ENCODE results near the gene HSP90AA1. TPM values are rescaled to one million over a fixed set of nuclear protein-coding genes. Genes with fewer than 3 reads are reported as not detected.

The HSP90AA1 gene
- total and polyA plus RNA-seq, 2 experiments from 2014 or later: 1,401 to 2,107 TPM

DNA sequence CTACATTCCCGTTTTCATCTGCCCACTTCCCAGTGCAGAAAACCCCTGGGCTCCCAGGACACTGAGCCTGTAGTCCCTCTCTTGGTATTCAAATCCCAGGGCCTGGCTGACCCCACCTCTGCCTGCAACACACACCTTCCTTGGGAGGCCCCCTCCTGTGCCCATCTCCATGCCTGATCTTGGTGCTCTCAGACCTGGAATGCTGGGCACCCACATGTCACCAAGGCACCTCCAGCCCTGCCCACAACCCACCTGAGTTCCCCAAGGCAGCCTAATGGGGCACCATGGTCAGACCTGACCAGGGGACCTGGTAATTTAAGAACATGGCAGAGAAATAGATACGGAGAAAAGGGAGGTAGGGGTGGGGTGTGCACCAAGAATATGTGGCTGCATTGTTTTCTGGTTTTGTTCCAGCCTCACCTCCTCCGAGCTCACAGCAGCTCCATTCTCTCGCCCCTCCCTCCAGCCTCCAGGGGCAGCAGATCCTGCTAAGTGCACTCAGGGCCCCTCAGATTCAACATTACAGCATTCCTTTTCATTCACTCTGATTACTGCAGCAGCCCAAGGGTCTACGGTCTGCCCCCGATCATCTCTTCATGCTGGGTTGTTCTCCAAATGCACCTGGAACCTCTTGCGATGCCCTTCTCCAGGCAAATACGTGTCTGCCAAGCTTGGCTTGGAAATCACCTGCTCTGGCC, 9.2 kb upstream of the HSP90AA1 start (continued):
- TF ChIP-seq, protein P1, sequence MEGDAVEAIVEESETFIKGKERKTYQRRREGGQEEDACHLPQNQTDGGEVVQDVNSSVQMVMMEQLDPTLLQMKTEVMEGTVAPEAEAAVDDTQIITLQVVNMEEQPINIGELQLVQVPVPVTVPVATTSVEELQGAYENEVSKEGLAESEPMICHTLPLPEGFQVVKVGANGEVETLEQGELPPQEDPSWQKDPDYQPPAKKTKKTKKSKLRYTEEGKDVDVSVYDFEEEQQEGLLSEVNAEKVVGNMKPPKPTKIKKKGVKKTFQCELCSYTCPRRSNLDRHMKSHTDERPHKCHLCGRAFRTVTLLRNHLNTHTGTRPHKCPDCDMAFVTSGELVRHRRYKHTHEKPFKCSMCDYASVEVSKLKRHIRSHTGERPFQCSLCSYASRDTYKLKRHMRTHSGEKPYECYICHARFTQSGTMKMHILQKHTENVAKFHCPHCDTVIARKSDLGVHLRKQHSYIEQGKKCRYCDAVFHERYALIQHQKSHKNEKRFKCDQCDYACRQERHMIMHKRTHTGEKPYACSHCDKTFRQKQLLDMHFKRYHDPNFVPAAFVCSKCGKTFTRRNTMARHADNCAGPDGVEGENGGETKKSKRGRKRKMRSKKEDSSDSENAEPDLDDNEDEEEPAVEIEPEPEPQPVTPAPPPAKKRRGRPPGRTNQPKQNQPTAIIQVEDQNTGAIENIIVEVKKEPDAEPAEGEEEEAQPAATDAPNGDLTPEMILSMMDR (conservative IDR thresholded peaks at IDR 0.05; ENCODE audit: low read depth in 2 of 2): peak in 1 of 2 experiments; percentile 11; a peak in 1 of 4 replicates

DNA sequence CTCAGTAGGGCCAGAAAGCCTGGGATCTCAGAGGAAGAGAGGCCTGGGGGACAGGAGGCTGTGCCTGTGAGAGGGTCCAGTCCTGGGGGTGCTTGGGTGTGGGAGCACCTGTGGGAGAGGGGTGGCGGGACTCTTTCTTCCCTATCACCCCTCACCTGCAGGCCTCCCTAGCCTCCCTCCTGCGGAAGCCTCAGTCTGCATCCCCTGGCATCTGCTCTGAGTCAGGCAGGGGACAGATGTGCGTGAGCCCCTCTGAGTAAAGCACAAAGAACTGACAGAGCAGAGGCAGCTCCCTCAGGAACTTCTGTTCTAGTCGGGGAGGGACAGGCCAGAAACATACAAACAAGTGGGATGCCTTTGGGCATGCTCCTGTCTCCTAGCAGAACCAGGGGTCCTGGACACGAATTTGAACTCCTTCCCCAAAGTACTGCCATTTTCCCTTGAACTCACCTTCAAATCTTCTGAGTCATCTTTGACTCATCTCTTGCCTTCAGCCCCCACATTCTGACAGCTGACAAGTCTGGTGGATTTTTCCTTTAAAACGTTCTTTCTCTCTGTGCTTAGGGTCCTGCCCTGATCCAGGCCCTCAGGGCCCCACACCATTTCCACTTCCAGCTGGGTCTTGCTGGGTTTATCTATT, 8.5 kb upstream of the HSP90AA1 start:
- ATAC-seq (no peak), DNase-seq (ENCODE audit: low spot score) (no peak)
- no peaks in the 10 kb centered on the region for H3K9me2 ChIP-seq (ENCODE audit: insufficient read depth)
- no peaks in the 10 kb centered on the region for H3K79me2 ChIP-seq (replicated peaks; ENCODE audit: insufficient read depth)
- Mint-ChIP-seq H3K36me3 (ENCODE audit: low read depth) (no peaks in the 10 kb centered on the region), H3K9me3 (no peaks in the 10 kb centered on the region), H3K4me1 (peaks cover 27% of the 10 kb centered on the region), H3K27ac (no peak overlapping the region), H3K4me3 (no peak overlapping the region), H3K27me3 (ENCODE audit: insufficient read depth, low read depth, poor library complexity) (peaks cover 17% of the 10 kb centered on the region)
- no peaks in the 10 kb centered on the region; the same call in 1 of the 2 replicates for H3F3A ChIP-seq (replicated peaks; ENCODE audit: low read depth)
- H3K4me1 ChIP-seq (ENCODE audit: insufficient read depth): peaks cover 9% of the 10 kb centered on the region
- H4K20me1 ChIP-seq (replicated peaks; ENCODE audit: insufficient read depth): no peaks in the 10 kb centered on the region
- no peak overlapping the region for H3K4me3 ChIP-seq
- no peaks in the 10 kb centered on the region for H3K36me3 ChIP-seq (ENCODE audit: insufficient read depth)
- peak overlapping the region; percentile 78 for H2AFZ ChIP-seq
- H3K27me3 ChIP-seq (ENCODE audit: insufficient read depth): no peaks in the 10 kb centered on the region
- H3K4me2 ChIP-seq: no peak overlapping the region
- no peak overlapping the region for H3K27ac ChIP-seq (ENCODE audit: low read depth)
- no peak for TF ChIP-seq EZH2 (IDR thresholded peaks at IDR 0.05; ENCODE audit: low read depth, unreplicated experiment)
- TF ChIP-seq EZH2phosphoT487 (IDR thresholded peaks at IDR 0.05; ENCODE audit: unreplicated experiment): no peak
- TF ChIP-seq, protein P2, sequence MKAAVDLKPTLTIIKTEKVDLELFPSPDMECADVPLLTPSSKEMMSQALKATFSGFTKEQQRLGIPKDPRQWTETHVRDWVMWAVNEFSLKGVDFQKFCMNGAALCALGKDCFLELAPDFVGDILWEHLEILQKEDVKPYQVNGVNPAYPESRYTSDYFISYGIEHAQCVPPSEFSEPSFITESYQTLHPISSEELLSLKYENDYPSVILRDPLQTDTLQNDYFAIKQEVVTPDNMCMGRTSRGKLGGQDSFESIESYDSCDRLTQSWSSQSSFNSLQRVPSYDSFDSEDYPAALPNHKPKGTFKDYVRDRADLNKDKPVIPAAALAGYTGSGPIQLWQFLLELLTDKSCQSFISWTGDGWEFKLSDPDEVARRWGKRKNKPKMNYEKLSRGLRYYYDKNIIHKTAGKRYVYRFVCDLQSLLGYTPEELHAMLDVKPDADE (IDR thresholded peaks at IDR 0.05): no peak
- TF ChIP-seq JUNB (IDR thresholded peaks at IDR 0.05; ENCODE audit: unreplicated experiment): no peak
- TF ChIP-seq POLR2AphosphoS5 (IDR thresholded peaks at IDR 0.05; ENCODE audit: low read depth): no peak
- no peak for TF ChIP-seq STAT1 (IDR thresholded peaks at IDR 0.05; ENCODE audit: unreplicated experiment)
- TF ChIP-seq, protein P1 (conservative IDR thresholded peaks at IDR 0.05; ENCODE audit: low read depth in 2 of 2): no peak
- TF ChIP-seq, protein P3, sequence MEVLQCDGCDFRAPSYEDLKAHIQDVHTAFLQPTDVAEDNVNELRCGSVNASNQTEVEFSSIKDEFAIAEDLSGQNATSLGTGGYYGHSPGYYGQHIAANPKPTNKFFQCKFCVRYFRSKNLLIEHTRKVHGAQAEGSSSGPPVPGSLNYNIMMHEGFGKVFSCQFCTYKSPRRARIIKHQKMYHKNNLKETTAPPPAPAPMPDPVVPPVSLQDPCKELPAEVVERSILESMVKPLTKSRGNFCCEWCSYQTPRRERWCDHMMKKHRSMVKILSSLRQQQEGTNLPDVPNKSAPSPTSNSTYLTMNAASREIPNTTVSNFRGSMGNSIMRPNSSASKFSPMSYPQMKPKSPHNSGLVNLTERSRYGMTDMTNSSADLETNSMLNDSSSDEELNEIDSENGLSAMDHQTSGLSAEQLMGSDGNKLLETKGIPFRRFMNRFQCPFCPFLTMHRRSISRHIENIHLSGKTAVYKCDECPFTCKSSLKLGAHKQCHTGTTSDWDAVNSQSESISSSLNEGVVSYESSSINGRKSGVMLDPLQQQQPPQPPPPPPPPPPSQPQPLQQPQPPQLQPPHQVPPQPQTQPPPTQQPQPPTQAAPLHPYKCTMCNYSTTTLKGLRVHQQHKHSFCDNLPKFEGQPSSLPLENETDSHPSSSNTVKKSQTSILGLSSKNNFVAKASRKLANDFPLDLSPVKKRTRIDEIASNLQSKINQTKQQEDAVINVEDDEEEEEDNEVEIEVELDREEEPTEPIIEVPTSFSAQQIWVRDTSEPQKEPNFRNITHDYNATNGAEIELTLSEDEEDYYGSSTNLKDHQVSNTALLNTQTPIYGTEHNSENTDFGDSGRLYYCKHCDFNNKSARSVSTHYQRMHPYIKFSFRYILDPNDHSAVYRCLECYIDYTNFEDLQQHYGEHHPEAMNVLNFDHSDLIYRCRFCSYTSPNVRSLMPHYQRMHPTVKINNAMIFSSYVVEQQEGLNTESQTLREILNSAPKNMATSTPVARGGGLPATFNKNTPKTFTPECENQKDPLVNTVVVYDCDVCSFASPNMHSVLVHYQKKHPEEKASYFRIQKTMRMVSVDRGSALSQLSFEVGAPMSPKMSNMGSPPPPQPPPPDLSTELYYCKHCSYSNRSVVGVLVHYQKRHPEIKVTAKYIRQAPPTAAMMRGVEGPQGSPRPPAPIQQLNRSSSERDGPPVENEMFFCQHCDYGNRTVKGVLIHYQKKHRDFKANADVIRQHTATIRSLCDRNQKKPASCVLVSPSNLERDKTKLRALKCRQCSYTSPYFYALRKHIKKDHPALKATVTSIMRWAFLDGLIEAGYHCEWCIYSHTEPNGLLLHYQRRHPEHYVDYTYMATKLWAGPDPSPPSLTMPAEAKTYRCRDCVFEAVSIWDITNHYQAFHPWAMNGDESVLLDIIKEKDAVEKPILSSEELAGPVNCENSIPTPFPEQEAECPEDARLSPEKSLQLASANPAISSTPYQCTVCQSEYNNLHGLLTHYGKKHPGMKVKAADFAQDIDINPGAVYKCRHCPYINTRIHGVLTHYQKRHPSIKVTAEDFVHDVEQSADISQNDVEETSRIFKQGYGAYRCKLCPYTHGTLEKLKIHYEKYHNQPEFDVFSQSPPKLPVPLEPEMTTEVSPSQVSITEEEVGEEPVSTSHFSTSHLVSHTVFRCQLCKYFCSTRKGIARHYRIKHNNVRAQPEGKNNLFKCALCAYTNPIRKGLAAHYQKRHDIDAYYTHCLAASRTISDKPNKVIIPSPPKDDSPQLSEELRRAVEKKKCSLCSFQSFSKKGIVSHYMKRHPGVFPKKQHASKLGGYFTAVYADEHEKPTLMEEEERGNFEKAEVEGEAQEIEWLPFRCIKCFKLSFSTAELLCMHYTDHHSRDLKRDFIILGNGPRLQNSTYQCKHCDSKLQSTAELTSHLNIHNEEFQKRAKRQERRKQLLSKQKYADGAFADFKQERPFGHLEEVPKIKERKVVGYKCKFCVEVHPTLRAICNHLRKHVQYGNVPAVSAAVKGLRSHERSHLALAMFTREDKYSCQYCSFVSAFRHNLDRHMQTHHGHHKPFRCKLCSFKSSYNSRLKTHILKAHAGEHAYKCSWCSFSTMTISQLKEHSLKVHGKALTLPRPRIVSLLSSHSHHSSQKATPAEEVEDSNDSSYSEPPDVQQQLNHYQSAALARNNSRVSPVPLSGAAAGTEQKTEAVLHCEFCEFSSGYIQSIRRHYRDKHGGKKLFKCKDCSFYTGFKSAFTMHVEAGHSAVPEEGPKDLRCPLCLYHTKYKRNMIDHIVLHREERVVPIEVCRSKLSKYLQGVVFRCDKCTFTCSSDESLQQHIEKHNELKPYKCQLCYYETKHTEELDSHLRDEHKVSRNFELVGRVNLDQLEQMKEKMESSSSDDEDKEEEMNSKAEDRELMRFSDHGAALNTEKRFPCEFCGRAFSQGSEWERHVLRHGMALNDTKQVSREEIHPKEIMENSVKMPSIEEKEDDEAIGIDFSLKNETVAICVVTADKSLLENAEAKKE (CRISPR knock-in tag; IDR thresholded peaks at IDR 0.05): no peak
- no peak for TF ChIP-seq ZNF114 (CRISPR knock-in tag; IDR thresholded peaks at IDR 0.05)
- no peak for TF ChIP-seq CREB1 (CRISPR knock-in tag; IDR thresholded peaks at IDR 0.05; ENCODE audit: low read depth)
- TF ChIP-seq NANOG (IDR thresholded peaks at IDR 0.05; ENCODE audit: borderline replicate concordance): no peak

Measured in GM23338 (cell line).